Measurements from ENCODE around the gene ZBTB2. TPM values are rescaled to one million over a fixed set of nuclear protein-coding genes. Genes with fewer than 3 reads are reported as not detected.

ZBTB2 gene
- total RNA-seq, 1 experiment from 2014 or later: 14.3 TPM

GRCh38 chr6:151390276-151390850 lies 996 bp downstream of the ZBTB2 start (continued):
- TF ChIP-seq, protein P1, sequence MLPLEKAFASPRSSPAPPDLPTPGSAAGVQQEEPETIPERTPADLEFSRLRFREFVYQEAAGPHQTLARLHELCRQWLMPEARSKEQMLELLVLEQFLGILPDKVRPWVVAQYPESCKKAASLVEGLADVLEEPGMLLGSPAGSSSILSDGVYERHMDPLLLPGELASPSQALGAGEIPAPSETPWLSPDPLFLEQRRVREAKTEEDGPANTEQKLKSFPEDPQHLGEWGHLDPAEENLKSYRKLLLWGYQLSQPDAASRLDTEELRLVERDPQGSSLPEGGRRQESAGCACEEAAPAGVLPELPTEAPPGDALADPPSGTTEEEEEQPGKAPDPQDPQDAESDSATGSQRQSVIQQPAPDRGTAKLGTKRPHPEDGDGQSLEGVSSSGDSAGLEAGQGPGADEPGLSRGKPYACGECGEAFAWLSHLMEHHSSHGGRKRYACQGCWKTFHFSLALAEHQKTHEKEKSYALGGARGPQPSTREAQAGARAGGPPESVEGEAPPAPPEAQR (CRISPR knock-in tag; IDR thresholded peaks at IDR 0.05): no peak
- TF ChIP-seq ZNF263 (CRISPR knock-in tag; IDR thresholded peaks at IDR 0.05; ENCODE audit: low read depth): no peak

DNA sequence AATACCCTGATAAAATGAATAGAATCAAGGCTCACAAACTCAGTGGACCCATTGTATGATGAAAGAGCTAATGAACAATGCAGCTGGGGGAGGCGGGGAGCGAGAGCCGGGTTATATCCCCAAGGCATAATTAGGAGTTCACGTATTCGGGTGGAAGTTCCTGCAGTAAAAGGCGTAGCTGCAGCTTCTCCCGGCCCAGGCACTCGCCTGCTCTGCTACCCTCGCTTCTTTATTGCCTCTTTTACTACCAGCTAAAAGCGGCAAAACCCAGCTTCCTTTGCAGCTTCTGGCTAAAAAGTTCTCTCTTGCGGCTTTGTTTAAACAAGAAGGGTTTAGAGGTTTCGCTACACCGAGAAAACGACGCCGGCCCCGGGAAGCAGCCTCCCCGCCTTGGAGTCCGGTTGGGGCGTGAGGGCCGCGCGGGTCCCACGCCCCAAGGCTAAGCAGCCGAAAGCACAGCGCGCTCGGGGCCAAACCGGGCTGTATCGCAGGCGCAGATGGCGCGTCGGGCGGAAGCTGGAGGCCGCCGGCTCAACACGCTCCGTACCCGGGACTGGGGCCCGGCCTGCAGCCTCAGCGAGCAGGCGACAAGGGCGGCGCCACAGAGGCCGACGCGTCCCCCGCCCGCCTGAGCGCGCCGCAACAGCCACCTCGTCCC lies 1.6 kb downstream of the ZBTB2 start:
- Mint-ChIP-seq H3K27me3 (ENCODE audit: low read depth) (no peaks in the 10 kb centered on the region), H3K4me1 (peaks cover 55% of the 10 kb centered on the region), H3K27ac (peak overlapping the region; percentile 99), H3K4me3 (peak overlapping the region; percentile 91), H3K9me3 (no peaks in the 10 kb centered on the region), H3K36me3 (peaks cover 14% of the 10 kb centered on the region)
- DNase-seq (ENCODE audit: low spot score) (peak; percentile 28), ATAC-seq (no peak; the same call in 1 of the 2 replicates)
- ChIA-PET POLR2A (interaction anchor here (1.0 to 1.7 kb wide), 6 partner anchors 16 to 165 kb away, joined by 3 to 6 read pairs (median 4); partner anchors contain the start of gene RMND1), CTCF (interaction anchor here (0.6 to 1.8 kb wide), 3 partner anchors 17 to 58 kb away, joined by 3 to 8 read pairs (median 3); no protein-coding TSS in a partner anchor)
- TF ChIP-seq ETV6 (CRISPR knock-in tag; IDR thresholded peaks at IDR 0.05) (peak; percentile 67; the same call in 1 of the 2 replicates), ZNF396 (CRISPR knock-in tag; IDR thresholded peaks at IDR 0.05; ENCODE audit: borderline replicate concordance) (no peak), RORB (CRISPR knock-in tag; IDR thresholded peaks at IDR 0.05) (no peak), PRRX2 (CRISPR knock-in tag; IDR thresholded peaks at IDR 0.05) (no peak), STAT6 (CRISPR knock-in tag; conservative IDR thresholded peaks at IDR 0.05; ENCODE audit: low read depth) (no peak), EMX1 (CRISPR knock-in tag; IDR thresholded peaks at IDR 0.05) (0 out of 2 replicates have a peak, but pooled peaks have one; percentile 37), E2F4 (CRISPR knock-in tag; IDR thresholded peaks at IDR 0.05; ENCODE audit: borderline replicate concordance, low read depth) (no peak), FOXK1 (CRISPR knock-in tag; IDR thresholded peaks at IDR 0.05) (peak; percentile 54), ZBTB43 (CRISPR knock-in tag; IDR thresholded peaks at IDR 0.05) (no peak), CREM (CRISPR knock-in tag; IDR thresholded peaks at IDR 0.05) (no peak), NFATC4 (CRISPR knock-in tag; IDR thresholded peaks at IDR 0.05) (no peak), JUN (CRISPR knock-in tag; IDR thresholded peaks at IDR 0.05) (no peak), NR3C1 (CRISPR knock-in tag; conservative IDR thresholded peaks at IDR 0.05; ENCODE audit: low read depth) (no peak), SOX15 (CRISPR knock-in tag; IDR thresholded peaks at IDR 0.05) (no peak)
- TF ChIP-seq, protein P2, sequence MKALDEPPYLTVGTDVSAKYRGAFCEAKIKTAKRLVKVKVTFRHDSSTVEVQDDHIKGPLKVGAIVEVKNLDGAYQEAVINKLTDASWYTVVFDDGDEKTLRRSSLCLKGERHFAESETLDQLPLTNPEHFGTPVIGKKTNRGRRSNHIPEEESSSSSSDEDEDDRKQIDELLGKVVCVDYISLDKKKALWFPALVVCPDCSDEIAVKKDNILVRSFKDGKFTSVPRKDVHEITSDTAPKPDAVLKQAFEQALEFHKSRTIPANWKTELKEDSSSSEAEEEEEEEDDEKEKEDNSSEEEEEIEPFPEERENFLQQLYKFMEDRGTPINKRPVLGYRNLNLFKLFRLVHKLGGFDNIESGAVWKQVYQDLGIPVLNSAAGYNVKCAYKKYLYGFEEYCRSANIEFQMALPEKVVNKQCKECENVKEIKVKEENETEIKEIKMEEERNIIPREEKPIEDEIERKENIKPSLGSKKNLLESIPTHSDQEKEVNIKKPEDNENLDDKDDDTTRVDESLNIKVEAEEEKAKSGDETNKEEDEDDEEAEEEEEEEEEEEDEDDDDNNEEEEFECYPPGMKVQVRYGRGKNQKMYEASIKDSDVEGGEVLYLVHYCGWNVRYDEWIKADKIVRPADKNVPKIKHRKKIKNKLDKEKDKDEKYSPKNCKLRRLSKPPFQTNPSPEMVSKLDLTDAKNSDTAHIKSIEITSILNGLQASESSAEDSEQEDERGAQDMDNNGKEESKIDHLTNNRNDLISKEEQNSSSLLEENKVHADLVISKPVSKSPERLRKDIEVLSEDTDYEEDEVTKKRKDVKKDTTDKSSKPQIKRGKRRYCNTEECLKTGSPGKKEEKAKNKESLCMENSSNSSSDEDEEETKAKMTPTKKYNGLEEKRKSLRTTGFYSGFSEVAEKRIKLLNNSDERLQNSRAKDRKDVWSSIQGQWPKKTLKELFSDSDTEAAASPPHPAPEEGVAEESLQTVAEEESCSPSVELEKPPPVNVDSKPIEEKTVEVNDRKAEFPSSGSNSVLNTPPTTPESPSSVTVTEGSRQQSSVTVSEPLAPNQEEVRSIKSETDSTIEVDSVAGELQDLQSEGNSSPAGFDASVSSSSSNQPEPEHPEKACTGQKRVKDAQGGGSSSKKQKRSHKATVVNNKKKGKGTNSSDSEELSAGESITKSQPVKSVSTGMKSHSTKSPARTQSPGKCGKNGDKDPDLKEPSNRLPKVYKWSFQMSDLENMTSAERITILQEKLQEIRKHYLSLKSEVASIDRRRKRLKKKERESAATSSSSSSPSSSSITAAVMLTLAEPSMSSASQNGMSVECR (CRISPR knock-in tag; IDR thresholded peaks at IDR 0.05; ENCODE audit: borderline replicate concordance): peak; percentile 83
- TF ChIP-seq, protein P3, sequence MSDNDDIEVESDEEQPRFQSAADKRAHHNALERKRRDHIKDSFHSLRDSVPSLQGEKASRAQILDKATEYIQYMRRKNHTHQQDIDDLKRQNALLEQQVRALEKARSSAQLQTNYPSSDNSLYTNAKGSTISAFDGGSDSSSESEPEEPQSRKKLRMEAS (CRISPR knock-in tag; IDR thresholded peaks at IDR 0.05): peak; percentile 55; the same call in 1 of the 2 replicates
- TF ChIP-seq, protein P4, sequence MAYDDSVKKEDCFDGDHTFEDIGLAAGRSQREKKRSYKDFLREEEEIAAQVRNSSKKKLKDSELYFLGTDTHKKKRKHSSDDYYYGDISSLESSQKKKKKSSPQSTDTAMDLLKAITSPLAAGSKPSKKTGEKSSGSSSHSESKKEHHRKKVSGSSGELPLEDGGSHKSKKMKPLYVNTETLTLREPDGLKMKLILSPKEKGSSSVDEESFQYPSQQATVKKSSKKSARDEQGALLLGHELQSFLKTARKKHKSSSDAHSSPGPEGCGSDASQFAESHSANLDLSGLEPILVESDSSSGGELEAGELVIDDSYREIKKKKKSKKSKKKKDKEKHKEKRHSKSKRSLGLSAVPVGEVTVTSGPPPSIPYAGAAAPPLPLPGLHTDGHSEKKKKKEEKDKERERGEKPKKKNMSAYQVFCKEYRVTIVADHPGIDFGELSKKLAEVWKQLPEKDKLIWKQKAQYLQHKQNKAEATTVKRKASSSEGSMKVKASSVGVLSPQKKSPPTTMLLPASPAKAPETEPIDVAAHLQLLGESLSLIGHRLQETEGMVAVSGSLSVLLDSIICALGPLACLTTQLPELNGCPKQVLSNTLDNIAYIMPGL (CRISPR knock-in tag; IDR thresholded peaks at IDR 0.05): peak; percentile 69; the same call in 1 of the 2 replicates
- TF ChIP-seq, protein P5, sequence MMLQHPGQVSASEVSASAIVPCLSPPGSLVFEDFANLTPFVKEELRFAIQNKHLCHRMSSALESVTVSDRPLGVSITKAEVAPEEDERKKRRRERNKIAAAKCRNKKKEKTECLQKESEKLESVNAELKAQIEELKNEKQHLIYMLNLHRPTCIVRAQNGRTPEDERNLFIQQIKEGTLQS (CRISPR knock-in tag; conservative IDR thresholded peaks at IDR 0.05): no peak
